OCI-LY1 (cell line): ENCODE measurements around the gene MAD1L1.

Experiments
- CTCF ChIP-seq: fragments of 200-600 bp; sonication (generic), shearing (Covaris generic); IDR thresholded peaks from 2 replicates; pipeline ENCODE4 v1.5.1; 2017; ENCODE audit warnings: mild to moderate bottlenecking, antibody characterized with exemption, low read length, moderate library complexity, mixed read lengths
- EZH2 ChIP-seq: fragments of 200-600 bp; sonication (generic), shearing (Covaris generic); IDR thresholded peaks from 2 replicates; pipeline ENCODE4 v1.8.0; 2017; ENCODE audit warnings: borderline replicate concordance, mixed run types, mild to moderate bottlenecking, antibody characterized with exemption, low read length, moderate library complexity, mixed read lengths

DNA sequence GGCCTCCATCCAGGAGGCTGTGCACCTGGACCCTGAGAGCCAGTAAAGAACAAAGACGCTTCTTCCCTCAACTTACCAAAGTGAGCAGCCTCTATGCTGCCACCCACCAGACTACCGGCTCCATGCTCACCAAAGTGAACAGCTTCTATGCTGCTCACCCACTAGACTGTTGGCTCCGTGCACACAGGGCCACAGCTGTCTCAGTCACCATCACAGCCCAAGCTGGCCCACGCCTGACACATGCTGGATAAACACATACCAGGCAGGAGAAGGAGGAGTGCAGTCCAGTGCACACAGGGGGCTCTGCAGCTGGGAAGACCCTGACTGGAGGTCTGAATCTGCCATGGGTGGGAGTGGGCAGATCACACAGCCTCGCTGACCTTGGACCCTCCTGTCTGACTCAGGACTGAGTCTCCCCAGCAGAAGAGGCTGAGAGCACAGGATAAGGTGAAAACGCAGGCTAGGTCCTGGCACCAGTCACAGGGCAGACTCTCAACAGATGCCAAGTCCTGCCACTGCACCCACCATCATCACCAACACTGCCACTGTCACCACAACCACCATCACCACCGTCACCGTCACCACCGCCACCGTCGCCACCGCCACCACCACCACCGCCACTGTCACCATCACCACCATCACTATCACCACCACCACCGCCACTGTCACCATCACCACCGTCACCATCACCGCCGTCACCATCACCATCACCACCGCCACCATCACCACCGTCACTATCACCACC, 130.9 kb downstream of the MAD1L1 start:
- TF ChIP-seq CTCF (no peak), EZH2 (no peak)
